GM12878 (cell line): Measurements from ENCODE around the gene SCGB3A1. TPM values are rescaled to one million over a fixed set of nuclear protein-coding genes. Genes with fewer than 3 reads are reported as not detected.

Experiments
- ATAC-seq: fragments of 200-7000 bp; cut with Tn5 transposase; 3 replicates; pipeline ENCODE4 v1.9.1; 2020; ENCODE audit warnings: mild to moderate bottlenecking, moderate library complexity
- BruUV-seq: library from RNA; stranded (reverse); fragments of 400-500 nt; replicated peaks from 2 replicates; lab custom pipeline; 2021; lab: Mats Ljungman, UMichigan
- CTCF ChIA-PET: fragments of 300-600 bp; sonication (Branson Sonifier 250); formaldehyde crosslinking; extraction: SDS; loops from one replicate; lab custom pipeline; 2021; ENCODE audit warnings: inconsistent platforms; lab: Yijun Ruan, JAX
- POLR2A ChIA-PET: fragments of 350-600 bp; formaldehyde crosslinking; extraction: SDS; loops from one replicate; lab custom pipeline; 2021; ENCODE audit warnings: inconsistent platforms; lab: Charles Lee
- RAD21 ChIA-PET: fragments of 300-600 bp; sonication (Branson Sonifier 250); formaldehyde crosslinking; loops from one replicate; lab custom pipeline; 2023; ENCODE audit warnings: antibody characterized with exemption; ENCODE audit not compliant: unreplicated experiment; lab: Charles Lee
- SMC1A ChIA-PET: fragments of 300-600 bp; sonication (Branson Sonifier 250); formaldehyde crosslinking; loops from one replicate; lab custom pipeline; 2023; ENCODE audit not compliant: unreplicated experiment, uncharacterized antibody; lab: Charles Lee
- DNase-seq: peaks from one replicate; pipeline ENCODE4 v3.0.0-alpha.2; 2011; ENCODE audit warnings: low read depth, low spot score
- FAIRE-seq: peaks from 3 replicates; lab custom pipeline; 2011; peaks lifted over from hg19 to GRCh38; lab: Jason Lieb, UNC
- H2AFZ ChIP-seq: 2 replicates; pipeline ENCODE4 v1.6.0; 2011; ENCODE audit warnings: low read depth, low read length, control low read depth; ENCODE audit not compliant: control insufficient read depth
- H3K27ac ChIP-seq: 2 replicates; pipeline ENCODE4 v1.5.1; 2011; ENCODE audit warnings: control low read depth; ENCODE audit not compliant: control insufficient read depth, insufficient read depth
- H3K27me3 ChIP-seq, 2 experiments: replicated peaks in 1 of 2; 2 replicates each; pipeline versions ENCODE4 v1.6.0 to v1.6.1; 2011; ENCODE audit warnings: low read length in 1 of 2; ENCODE audit not compliant: control insufficient read depth in 2 of 2, insufficient read depth in 2 of 2
- H3K36me3 ChIP-seq, 2 experiments: 2 replicates each; pipeline ENCODE4 v1.5.1; 2011; ENCODE audit warnings: low read length in 1 of 2; ENCODE audit not compliant: control insufficient read depth in 2 of 2, insufficient read depth in 2 of 2
- H3K4me1 ChIP-seq: 2 replicates; pipeline ENCODE4 v1.6.1; 2011; ENCODE audit warnings: mild to moderate bottlenecking, low read length, moderate library complexity, mixed read lengths; ENCODE audit not compliant: control insufficient read depth, insufficient read depth
- H3K4me2 ChIP-seq: 2 replicates; pipeline ENCODE4 v1.6.0; 2011; ENCODE audit warnings: control low read depth; ENCODE audit not compliant: control insufficient read depth, insufficient read depth
- H3K4me3 ChIP-seq: fragments of 200-600 bp; sonication (generic); 2 replicates; pipeline ENCODE4 v1.5.1; 2016
- H3K79me2 ChIP-seq: 2 replicates; pipeline ENCODE4 v1.6.0; 2011; ENCODE audit warnings: low read length; ENCODE audit not compliant: control insufficient read depth, insufficient read depth
- H3K9ac ChIP-seq: 2 replicates; pipeline ENCODE4 v1.8.0; 2011; ENCODE audit warnings: low read length, control low read depth, mixed read lengths; ENCODE audit not compliant: control insufficient read depth, insufficient read depth
- H3K9me3 ChIP-seq: replicated peaks from 3 replicates; pipeline ENCODE4 v1.5.1; 2011; ENCODE audit warnings: mild to moderate bottlenecking, low read length; ENCODE audit not compliant: control insufficient read depth, insufficient read depth
- H4K20me1 ChIP-seq: 2 replicates; pipeline ENCODE4 v1.6.0; 2011; ENCODE audit not compliant: control insufficient read depth, insufficient read depth
- CHD1 ChIP-seq: IDR thresholded peaks from 2 replicates; pipeline ENCODE4 v1.6.1; 2012; ENCODE audit warnings: low read depth, low read length, improper control_type of control experiment
- FOXK2 ChIP-seq: fragments of 450-650 bp; IDR thresholded peaks from 2 replicates; pipeline ENCODE4 v1.6.1; 2017; ENCODE audit warnings: mild to moderate bottlenecking, moderate library complexity
- KDM1A ChIP-seq: fragments of 200-600 bp; sonication (generic); IDR thresholded peaks from 2 replicates; pipeline ENCODE4 v1.6.1; 2016; ENCODE audit warnings: borderline replicate concordance
- KLF5 ChIP-seq: fragments of 450-650 bp; IDR thresholded peaks from 2 replicates; pipeline ENCODE4 v1.6.1; 2014; ENCODE audit warnings: mild to moderate bottlenecking; ENCODE audit not compliant: partially characterized antibody
- MTA3 ChIP-seq: IDR thresholded peaks from 2 replicates; pipeline ENCODE4 v1.6.1; 2012; ENCODE audit warnings: low read length, inconsistent platforms, borderline replicate concordance
- RB1 ChIP-seq: fragments of 450-650 bp; formaldehyde crosslinking; IDR thresholded peaks from 2 replicates; pipeline ENCODE4 v1.6.1; 2017; ENCODE audit warnings: mild to moderate bottlenecking, borderline replicate concordance
- SKIL ChIP-seq: fragments of 450-650 bp; IDR thresholded peaks from 2 replicates; pipeline ENCODE4 v1.6.1; 2017; ENCODE audit warnings: mild to moderate bottlenecking, low read depth, inconsistent platforms; ENCODE audit not compliant: poor library complexity, severe bottlenecking
- WGBS: methylation state at CpG from one replicate; pipeline ENCODE4 v1.1.6; 2016; ENCODE audit warnings: low lambda C conversion rate; ENCODE audit not compliant: insufficient replicate concordance, insufficient coverage; ENCODE audit errors: missing lambda C conversion rate; 5-methylcytosine and 5-hydroxymethylcytosine counted together
- in situ Hi-C: fragments of 300-500 bp; cut with MboI; formaldehyde crosslinking; loops from 9 replicates; pipeline ENCODE4 v1.14.3; 2018; ENCODE audit warnings: mixed read lengths
- intact Hi-C: fragments of 100-400 bp; cut with micrococcal nuclease; formaldehyde crosslinking; loops from one replicate; pipeline ENCODE4 v1.14.2; 2022; ENCODE audit not compliant: unreplicated experiment
- polyA plus RNA-seq, 11 experiments: library from polyadenylated mRNA; depleted of rRNA in 4 of 11; unstranded in 6 of 11; stranded (reverse) in 5 of 11; fragments of >200 nt; fragmentation: Nextera tagmentation in 4 of 11; fragmentation: Illumina TruSeq in 1 of 11; extraction: Ambion mirVana in 4 of 11; extraction: Trizol in 1 of 11; gene quantifications; 1 replicate in 1 of 11; 2 replicates in 10 of 11; pipeline versions ENCODE4 v1.2.1 to v1.2.3, GENCODE V29; 2011 to 2016; ENCODE audit warnings: inconsistent platforms in 2 of 11, missing spikeins in 2 of 11, low read depth in 1 of 11
- total RNA-seq, 4 experiments: library from RNA; depleted of rRNA in 3 of 4; stranded (reverse); fragments of >200 nt in 3 of 4; fragmentation: Illumina TruSeq in 1 of 4; extraction: Trizol in 1 of 4; gene quantifications; 2 replicates each; pipeline versions ENCODE4 v1.2.1 to v1.2.3, GENCODE V29; 2013 to 2021

Gene SCGB3A1
- total and polyA plus RNA-seq, 10 of the 15 experiments (the other 5 are each of a cell fraction or from before 2014, with no cell fraction given) = 0.46 TPM; not detected in 9

- no peak for TF ChIP-seq KLF5
- TF ChIP-seq RB1 = no peak
These were observed 45.2 kb upstream of the SCGB3A1 start (continued) for GRCh38 chr5:180636403-180637075.

- no peak overlapping the region for H3K9ac ChIP-seq
- ATAC-seq (no peak), DNase-seq (no peak), FAIRE-seq (no peak)
- H3K79me2 ChIP-seq = no peaks in the 10 kb centered on the region
- no peaks in the 10 kb centered on the region for H4K20me1 ChIP-seq
- intact Hi-C loops (no loop called here), in situ Hi-C loops (no loop called here)
- no peaks in the 10 kb centered on the region for H3K4me1 ChIP-seq
- SMC1A ChIA-PET = no interaction called here
- 63% methylated on average over 8 of the region's 8 CpGs for WGBS
- RAD21 ChIA-PET = no interaction called here
- CTCF ChIA-PET = no interaction called here
- no peak overlapping the region for H3K4me2 ChIP-seq
- no peak overlapping the region for H3K27ac ChIP-seq
- TF ChIP-seq KDM1A (no peak), FOXK2 (no peak), SKIL (no peak), MTA3 (no peak), CHD1 (no peak)
- no peaks in the 10 kb centered on the region for H3K36me3 ChIP-seq
- POLR2A ChIA-PET = no interaction called here
- no peaks in the 10 kb centered on the region for H3K9me3 ChIP-seq
- H2AFZ ChIP-seq = no peak overlapping the region
- H3K27me3 ChIP-seq = no peaks in the 10 kb centered on the region
- H3K4me3 ChIP-seq = no peak overlapping the region
- no TSS peak for BruUV-seq
These were observed 44.7 kb upstream of the SCGB3A1 start for GRCh38 chr5:180636016-180636402.
